NB4 (cell line): Measurements from ENCODE around the gene CREB3L2.

Experiments used
- DNase-seq: peaks from one replicate; pipeline ENCODE4 v3.0.0; 2010; ENCODE audit warnings: low read depth
- H3K4me3 ChIP-seq: one replicate; pipeline ENCODE4 v1.5.1; 2011; ENCODE audit warnings: mild to moderate bottlenecking, low read depth, low read length, moderate library complexity
- CTCF ChIP-seq: IDR thresholded peaks from one replicate; pipeline ENCODE4 v1.5.1; 2012; ENCODE audit warnings: low read depth, low read length
- MYC ChIP-seq: IDR thresholded peaks from 2 replicates; pipeline ENCODE4 v1.6.1; 2011; ENCODE audit warnings: low read depth, low read length
- POLR2A ChIP-seq: IDR thresholded peaks from 2 replicates; pipeline ENCODE4 v1.6.1; 2011; ENCODE audit warnings: mild to moderate bottlenecking; ENCODE audit not compliant: insufficient read length; ENCODE audit errors: extremely low read depth
- TF ChIP-seq, protein P1 (sequence below): IDR thresholded peaks from 2 replicates; pipeline ENCODE4 v1.6.1; 2011; ENCODE audit warnings: low read depth, low read length

The CREB3L2 gene

DNA sequence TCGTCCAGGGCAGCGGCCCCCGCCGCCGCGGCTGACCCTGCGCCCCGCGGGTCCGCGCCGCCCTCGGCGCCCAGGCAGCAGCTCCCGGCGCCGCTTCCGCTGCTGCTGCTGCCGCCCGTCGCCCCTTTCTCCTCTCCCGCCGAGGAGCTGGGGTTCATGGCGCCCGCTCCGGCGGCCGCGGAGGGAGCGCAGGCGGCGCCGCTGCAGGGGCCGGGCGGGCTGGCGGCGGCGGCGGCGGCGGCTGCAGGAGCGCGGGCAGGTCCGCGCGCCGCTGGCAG is 155.4 kb downstream of the CREB3L2 start:
- TF ChIP-seq MYC: no peak
- no peak for TF ChIP-seq CTCF
- TF ChIP-seq, protein P1, sequence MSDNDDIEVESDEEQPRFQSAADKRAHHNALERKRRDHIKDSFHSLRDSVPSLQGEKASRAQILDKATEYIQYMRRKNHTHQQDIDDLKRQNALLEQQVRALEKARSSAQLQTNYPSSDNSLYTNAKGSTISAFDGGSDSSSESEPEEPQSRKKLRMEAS: no peak
- TF ChIP-seq POLR2A: no peak
- DNase-seq: no peak
- no peak overlapping the region for H3K4me3 ChIP-seq

DNA sequence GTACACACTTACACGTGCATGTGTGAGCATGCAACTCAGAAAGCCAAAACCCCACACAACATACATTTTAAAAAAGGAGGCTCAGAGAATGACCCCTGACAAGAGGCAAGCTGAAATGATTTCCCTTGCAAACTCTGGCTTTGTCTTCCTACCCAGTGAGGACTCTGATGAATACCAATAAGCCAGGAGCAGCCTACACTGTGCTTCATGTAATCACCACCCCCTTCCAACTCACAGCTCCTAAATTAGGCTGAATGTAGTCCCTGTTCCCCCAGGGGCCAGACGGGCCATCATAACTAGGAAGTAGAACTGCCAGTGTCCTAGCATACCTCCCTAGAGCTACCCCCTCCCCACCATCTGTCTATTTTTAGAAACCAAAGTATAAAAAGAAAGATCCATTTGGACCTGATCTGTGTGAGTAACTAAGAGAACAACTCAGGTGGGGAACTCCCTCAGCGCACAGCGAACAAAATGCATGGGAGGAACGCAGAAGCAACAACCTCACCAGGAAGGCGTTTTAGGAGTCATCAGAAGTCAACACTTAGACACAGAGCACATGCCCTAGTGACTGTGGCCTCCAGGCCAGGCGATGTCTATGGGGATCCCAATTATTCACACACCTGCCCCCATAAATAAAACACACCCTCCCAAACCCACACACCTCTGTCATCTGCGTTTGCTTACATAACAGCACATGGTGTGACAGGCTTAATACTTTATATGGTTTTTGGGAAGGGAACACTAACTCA is 157.0 kb downstream of the CREB3L2 start:
- H3K4me3 ChIP-seq: no peak overlapping the region
- TF ChIP-seq MYC (no peak), POLR2A (no peak), CTCF (no peak)
- TF ChIP-seq, protein P1: no peak
- no peak for DNase-seq

- DNase-seq: no peak
- TF ChIP-seq MYC (no peak), CTCF (no peak), POLR2A (no peak)
- TF ChIP-seq, protein P1: no peak
- no peak overlapping the region for H3K4me3 ChIP-seq
These were observed 161.7 kb downstream of the CREB3L2 start for GRCh38 chr7:137839903-137840779.

DNA sequence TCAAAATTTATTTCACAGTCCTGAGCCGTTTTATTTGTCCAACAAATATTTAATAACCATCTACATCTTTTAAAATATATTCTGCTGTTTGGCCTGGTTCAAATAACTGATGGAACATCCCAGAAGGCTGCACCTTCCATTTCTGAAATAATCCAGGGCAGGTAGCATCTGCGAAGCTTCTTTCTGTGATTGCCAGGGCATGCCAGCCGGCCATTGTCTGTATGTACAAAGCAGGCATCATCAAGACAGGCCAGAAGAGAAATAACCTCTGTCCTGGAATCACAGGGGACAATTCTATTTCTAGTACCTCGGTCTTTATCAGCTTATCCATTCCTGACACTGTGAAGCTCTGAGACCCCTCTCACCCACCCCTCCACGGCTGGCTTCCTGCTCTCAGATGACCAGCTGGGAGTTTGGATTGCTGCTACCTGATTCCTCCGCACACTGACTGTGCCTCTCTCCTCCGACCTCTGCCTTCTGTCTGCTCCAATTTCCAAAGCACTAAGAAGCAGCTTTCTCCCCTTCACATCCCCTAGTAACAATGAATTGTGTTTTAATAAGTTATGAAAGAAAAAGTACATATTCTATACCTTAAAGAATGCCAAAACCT is 163.1 kb downstream of the CREB3L2 start:
- H3K4me3 ChIP-seq: no peak overlapping the region
- no peak for DNase-seq
- TF ChIP-seq, protein P1: no peak
- TF ChIP-seq MYC (no peak), POLR2A (no peak), CTCF (no peak)

GRCh38 chr7:137836541-137836940 is 165.3 kb downstream of the CREB3L2 start:
- no peak overlapping the region for H3K4me3 ChIP-seq
- TF ChIP-seq MYC: no peak
- DNase-seq: no peak

DNA sequence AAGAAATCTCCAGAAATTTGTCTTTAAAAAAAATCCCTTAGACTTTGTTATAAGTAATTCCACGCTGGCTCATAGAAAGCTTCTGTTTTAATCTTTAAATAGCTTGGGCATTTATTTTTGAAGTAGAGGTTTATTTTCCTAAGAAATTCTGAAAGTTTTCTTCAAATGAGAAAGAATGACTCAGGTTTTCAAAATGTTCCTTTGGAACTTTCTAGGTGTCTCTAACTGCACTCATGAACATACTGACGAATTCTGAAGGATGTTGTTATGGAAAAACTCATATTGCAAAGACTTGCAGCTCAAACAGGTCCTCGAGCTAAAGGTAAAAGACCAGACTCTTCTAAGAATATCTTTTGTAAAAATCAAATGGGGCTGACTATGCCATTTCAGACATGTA is 165.8 kb downstream of the CREB3L2 start:
- DNase-seq: no peak
- no peak overlapping the region for H3K4me3 ChIP-seq
- TF ChIP-seq MYC (no peak), CTCF (no peak), POLR2A (no peak)
- TF ChIP-seq, protein P1: no peak
